ENCODE results near the gene DSCAML1.

DNA sequence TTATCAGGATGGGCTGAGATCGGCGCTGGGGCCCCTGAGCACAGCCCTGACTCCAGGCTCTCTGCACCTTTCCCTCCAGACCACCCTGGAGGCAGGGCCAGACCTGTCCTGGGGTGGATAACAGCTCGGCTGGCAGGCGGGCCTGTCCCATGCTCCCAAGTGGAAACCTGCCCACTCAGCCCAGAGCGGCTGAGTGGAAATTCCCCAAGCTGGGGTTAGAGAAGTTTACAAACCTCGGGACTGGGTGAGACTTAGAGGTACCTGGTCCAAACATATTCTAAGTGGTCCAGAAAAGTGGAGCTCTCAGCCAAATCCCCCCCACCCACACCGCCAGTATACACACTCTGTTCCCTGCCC, 32.3 kb upstream of the DSCAML1 start:
- TF ChIP-seq, protein P1, sequence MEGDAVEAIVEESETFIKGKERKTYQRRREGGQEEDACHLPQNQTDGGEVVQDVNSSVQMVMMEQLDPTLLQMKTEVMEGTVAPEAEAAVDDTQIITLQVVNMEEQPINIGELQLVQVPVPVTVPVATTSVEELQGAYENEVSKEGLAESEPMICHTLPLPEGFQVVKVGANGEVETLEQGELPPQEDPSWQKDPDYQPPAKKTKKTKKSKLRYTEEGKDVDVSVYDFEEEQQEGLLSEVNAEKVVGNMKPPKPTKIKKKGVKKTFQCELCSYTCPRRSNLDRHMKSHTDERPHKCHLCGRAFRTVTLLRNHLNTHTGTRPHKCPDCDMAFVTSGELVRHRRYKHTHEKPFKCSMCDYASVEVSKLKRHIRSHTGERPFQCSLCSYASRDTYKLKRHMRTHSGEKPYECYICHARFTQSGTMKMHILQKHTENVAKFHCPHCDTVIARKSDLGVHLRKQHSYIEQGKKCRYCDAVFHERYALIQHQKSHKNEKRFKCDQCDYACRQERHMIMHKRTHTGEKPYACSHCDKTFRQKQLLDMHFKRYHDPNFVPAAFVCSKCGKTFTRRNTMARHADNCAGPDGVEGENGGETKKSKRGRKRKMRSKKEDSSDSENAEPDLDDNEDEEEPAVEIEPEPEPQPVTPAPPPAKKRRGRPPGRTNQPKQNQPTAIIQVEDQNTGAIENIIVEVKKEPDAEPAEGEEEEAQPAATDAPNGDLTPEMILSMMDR (IDR thresholded peaks at IDR 0.05) = no peak
- no peak for TF ChIP-seq POLR2A (IDR thresholded peaks at IDR 0.05)
